NOMO-1 (cell line): ENCODE results near the gene SPACA5B.
"Not testable (repeated sequence)": the region's sequence is repeated elsewhere in the genome, so short reads cannot be mapped to it uniquely, and the experiment has no call there.

ENCODE experiments used
- DNase-seq, 2 experiments: peaks; one replicate each; lab custom pipeline; 2025; ENCODE audit not compliant: unreplicated experiment in 2 of 2; lab: John Stamatoyannopoulos, UW

The SPACA5B gene

DNA sequence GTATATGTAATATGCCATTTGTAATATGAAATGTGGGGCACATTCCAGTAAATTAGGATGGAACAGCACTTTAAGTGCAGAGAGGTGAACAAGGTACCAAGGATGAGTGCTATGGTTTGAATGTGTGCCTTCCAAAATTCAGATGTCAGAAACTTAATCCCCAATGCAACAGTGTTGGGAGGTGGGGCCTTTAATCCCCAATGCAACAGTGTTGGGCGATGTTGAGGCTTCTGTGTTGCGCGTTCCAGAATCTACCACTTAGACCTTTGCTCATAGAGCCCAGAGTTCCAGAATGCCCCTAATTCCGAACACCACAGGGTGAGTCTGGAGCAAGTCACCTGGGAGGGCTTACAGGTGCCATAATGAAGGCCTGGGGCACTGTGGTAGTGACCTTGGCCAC is at the start of gene SPACA5B:
Gene SPACA5B (plus strand): TSS at position 301 of the 400 bp plus-strand sequence. CDS start 62 bp downstream, at position 363.
- DNase-seq, result not testable (repeated sequence)

DNA sequence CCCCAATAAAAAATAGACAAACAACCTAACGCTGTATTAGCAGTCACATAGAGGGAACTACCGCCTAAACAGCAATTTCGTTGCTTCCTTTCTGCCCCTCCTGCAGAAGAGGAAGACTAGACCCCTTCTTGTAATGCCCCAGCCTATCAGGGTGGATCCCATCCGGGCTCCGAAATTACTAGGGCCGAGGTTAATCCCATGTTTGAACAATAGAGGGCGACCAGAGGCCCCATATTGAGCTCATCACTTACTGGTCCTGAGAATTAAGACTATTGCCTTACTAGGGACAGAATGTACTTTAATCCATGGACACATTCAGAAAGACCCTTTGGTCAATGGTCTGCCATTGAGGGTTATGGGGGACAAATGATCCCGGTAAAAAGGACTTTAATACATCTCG is 47.2 kb upstream of the SPACA5B start:
- DNase-seq, result peak; percentile 44 to 47

DNA sequence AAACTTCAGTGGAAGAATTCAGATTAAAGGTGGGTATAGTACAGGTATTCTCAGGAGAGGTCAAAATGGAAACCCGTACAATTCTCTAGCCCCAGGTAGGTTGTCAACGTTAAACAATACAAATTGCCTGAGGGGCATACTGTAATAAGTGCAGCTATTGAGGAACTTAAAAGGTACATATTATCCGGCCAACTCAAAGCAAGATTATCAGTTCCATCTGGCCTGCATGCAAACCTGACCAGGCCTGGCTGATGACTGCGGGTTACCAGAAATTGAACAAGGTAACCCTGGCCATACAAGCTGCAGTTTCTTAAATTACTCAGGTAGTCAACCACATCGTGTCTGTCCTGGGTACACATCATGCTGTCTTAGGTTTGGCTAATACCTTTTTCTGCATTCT is 46.7 kb upstream of the SPACA5B start:
- DNase-seq, result no peak

DNA sequence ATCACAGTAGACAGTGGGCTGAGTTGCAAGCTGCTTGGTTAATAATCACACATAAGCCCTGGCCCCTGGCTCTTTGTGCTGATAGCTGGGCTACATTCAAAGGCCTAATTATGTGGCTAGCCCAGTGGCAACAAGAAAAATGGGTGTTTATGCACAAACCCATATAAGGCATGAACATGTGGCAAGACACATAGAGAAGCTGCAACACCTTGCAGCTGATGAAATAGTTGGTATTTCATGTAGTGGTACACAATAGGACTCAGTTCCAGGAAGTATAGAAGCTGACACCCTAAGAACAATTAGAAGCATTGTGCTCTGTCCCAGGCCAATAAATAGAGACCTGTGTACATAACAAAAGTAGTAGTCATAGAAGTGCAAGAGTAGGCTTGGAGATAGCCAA is 44.3 kb upstream of the SPACA5B start:
- no peak for DNase-seq

DNA sequence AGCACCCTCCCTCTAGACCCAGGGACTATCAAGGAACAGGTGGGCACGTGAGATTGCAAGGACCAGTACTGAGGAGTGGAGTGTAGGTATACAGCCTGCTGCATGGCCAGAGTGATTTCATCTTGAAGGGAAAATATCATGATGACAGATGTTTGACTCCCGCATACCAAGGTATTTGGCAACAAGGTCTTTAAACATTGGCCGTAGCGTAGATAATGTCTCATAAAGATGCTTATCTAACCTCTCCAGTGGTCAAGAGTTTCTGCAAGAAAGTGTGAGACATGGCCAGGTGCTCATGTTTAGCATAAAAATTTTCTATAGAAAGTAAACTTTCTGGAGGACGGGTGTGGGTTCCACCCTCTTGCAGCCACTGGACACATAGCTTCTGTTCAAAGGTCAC is 40.3 kb upstream of the SPACA5B start:
- no peak for DNase-seq

DNA sequence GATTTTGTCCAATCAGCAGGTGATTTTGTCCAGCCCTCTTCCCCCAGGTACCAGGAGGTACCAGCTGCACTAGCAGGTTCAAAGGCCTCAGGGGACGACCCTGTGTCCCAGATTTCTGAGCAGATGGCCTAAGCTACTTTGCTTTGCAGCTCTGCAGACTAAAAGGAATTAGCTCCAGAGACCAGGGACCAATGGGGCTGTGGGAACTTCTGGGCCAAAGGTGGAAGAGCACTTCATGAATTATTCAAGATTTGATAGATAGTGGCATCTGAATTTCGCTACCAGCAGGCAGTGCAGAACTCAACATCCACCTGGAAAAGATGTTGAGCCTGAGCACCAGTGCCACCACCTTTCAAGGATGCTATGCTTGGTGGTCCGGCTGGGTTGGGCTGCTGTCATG is 37.9 kb upstream of the SPACA5B start:
- DNase-seq, result not testable (repeated sequence)

DNA sequence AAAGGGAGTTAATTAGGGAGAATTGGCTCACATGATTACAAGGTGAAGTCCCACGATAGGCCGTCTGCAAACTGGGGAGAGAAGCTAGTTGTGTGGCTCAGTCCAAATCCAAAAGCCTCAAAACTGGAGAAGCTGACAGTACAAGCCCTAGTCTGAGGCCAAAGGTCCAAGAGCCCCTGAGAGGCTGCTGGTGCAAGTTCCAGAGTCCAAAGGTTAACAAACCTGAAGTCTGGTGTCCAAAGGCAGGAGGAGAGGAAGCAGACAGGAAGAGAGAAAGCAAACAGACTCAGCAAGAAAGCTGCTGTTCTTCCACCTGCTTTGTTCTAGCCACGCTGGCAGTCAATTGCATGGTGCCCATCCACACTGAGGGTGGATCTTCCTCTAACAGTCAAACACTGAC is 29.0 kb upstream of the SPACA5B start:
- DNase-seq, result no peak

DNA sequence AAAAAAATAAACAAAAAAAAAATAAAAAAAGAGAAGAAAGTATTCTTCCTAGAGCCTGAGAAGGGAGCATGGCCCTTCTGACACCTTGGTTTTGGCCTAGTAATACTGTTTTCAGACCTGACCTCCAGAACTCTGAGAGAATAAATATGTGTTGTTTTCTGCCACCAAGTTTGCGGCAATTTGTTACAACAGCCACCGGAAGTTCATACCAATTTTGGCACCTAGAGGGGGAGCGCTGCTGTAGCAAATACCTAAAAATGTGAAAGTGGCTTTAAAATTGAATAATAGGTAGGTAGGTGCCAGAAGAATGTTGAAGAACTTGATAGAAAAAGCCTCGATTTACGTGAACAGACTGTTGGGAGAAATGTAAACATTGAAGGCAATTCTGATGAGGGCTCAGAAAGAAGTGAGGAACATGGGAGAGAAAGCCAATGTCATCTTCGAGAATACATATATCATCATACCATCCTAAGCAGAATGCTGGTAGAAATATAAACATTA is 27.5 kb upstream of the SPACA5B start:
- no peak for DNase-seq

DNA sequence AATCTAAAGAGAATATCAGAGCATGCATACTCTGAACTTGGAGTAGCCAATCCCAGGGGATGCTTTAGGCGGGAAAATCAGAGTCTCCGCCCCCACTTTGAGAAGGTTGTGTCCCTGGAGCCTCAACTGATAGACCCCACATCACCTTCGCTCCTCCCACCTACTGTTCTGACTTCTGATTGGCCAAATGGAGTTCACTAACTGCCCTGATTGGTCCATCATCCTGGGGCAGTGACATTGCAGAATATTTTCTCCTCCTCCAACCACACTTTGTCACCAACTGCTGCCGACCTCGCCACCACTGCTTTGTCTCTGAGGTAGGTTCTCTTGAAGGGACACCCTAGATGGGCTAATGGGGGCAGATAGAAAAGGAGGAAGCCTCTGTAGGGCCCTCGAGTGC is 22.7 kb upstream of the SPACA5B start:
- DNase-seq, result no peak

DNA sequence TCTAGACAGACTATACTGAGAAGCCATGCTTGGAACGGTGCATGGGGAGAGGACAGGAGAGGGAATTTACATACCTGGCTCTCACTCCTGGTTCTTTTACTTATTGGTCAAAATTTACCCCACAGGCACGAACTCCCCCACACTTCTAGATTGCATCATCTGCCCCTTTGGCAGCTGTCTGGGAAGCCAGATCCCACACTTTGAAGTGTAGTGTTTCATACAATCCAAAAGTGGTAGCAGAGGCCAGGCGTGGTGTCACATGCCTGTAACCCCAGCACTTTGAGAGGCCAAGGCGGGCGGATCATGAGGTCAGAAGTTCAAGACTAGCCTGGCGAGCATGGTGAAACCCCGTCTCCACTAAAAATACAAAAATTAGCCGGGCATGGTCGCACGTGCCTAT is 5.1 kb upstream of the SPACA5B start:
- not testable (repeated sequence) for DNase-seq

DNA sequence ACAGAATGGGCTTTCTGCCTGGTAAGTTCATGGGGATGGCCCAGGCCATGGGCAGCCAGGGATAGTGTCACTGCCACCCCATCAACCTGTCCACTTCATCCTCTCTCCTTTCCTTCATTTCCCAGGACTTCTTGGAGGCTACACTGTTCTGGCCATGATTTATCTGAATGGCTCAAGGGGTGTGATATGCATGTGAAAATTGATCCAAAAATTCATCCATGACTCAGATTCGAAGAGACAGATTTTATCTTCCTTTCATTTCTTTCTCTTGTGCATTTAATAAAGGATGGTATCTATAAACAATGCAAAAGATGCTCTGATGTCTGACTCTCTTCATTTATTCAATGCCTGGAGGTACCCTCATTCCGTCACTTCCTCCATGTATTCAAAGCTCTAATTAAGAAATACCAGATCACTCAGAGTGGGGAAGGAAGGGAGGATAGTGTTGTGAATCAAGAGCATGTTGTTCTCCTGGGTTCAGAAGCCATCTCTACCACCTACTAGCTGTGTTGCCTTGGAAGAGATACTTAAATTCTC is 1.9 kb downstream of the SPACA5B start:
- DNase-seq, result not testable (repeated sequence)

DNA sequence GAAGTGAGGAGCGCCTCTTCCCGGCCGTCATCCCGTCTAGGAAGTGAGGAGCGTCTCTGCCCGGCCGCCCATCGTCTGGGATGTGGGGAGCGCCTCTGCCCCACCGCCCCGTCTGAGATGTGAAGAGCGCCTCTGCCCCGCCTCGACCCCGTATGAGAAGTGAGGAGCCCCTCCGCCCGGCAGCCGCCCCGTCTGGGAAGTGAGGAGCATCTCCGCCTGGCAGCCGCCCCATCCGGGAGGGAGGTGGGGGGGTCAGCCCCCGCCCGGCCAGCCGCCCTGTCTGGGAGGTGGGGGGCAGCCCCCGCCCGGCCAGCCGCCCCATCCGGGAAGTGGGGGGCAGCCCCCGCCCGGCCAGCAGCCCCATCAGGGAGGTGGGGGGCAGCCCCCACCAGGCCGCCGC is 8.7 kb downstream of the SPACA5B start:
- not testable (repeated sequence) for DNase-seq

DNA sequence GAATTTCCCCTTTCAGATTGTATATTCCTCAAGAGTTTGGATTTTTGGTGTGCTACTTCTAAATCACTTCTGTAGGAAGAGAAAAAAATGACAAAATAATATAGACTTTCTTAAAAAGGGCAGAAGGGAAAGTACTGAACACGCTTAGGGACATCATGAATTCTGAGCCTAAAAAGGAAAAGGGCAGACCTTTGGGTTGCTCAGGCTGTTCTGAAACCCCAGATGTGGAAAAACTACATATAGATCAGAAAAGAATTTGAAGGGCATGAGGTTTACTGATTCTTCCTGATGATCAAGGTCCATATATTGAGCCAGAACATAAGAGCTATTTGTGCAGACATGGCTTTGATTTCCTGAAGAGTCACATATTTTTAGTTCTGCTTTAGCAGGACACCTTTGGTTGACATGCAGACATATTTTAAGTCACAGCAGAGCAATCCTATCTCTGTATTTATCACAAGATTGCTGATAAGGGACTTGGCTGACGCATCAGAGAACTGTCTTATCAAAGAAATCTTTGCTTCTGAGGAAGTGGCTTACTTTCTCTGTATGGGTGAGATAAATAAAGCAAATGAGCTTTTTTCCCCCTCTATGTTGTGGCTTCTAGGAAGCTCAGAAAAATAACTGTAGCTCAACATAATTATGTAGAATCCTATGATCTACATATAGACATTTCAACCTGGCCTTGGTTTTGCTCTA is 11.5 kb downstream of the SPACA5B start:
- DNase-seq, result not testable (repeated sequence)

DNA sequence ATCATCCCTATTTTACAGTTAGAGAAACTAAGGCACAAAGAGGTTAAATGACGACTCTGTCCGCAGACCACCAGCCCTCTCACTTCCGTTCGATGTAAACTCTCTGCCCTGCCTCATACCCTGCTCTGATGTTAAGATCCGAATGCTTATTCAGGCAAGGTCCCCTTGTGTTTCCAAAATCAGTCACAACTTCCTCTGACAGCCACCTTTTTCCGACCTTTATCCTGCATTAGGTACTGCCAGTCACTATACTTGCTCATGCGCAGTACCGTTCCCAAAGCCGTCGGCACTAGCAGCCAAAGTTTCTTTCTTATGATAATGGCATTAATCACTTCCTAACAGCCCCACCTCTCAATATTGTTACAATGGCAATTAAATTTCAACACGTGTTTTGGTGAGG is 12.3 kb downstream of the SPACA5B start:
- DNase-seq, result not testable (repeated sequence)

DNA sequence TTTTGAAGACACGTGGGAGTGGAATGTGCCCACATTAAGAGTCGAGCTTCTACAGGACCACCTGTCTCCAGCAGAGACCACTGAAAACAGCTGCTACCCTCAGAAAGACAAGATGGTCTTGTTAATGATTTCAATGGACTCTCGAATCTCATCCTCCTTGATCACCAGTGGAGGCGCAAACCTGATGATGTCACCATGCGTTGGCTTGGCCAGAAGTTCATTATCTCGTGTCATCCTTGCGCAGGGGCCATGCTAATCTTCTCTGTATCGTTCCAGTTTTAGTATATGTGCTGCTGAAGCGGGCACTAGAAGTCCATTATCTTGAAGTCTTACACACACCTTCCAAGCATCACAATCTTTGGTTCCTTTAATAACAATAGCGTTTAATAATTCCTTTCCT is 23.3 kb downstream of the SPACA5B start:
- no peak for DNase-seq

DNA sequence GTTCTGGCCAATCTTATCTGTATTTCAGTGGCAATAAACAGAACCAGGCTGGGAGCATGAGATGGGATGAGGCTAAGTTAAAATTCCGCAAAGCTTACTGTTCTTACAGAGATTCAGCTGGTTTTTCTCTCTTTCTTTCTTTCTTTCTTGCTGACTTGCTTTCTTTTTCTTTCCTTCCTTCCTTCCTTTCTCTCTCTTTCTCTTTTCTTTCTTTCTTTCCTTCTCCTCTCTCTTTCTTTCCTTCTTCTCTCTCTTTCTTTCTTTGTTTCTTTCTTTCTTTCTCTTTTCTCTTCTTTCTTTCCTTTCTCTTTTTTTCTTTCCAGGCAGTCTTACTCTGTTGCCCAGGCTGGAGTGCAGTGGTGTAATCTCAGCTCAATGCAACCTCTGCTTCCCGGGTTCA is 24.4 kb downstream of the SPACA5B start:
- DNase-seq, result no peak

DNA sequence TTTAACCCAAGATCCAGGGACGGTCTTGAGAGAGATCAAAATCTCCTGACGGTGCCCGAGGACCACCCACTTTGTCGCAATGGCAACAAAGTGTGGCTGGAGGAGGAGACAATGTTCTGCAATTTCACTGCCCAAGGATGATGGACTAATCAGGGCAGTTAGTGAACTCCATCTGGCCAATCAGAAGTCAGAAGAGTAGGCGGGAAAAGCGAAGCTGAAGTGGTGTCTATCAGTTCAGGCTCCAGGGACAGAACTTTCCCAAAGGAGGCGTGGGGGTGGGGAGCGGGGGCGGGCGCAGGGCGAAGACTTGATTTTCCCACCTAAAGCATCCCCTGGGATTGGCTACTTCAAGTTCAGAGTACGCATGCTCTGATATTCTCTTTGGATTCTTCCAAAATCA is 25.6 kb downstream of the SPACA5B start:
- DNase-seq, result no peak

DNA sequence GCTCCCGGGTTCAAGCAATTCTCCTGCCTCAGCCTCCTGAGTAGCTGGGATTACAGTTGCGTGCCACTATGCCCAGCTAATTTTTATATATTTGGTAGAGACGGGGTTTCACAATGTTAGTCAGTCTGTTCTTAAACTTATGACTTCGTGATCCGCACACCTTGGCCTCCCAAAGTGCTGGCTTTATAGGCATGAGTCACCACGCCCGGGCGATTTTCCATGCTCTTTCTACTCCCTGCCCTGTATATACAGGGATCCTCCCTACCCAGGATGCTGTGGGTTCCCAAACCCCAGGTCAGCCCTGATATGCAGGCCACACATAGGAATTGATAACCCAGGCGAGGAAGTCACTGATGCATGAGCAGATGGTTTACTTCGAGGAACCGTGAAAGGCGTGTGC is 34.8 kb downstream of the SPACA5B start:
- no peak for DNase-seq

DNA sequence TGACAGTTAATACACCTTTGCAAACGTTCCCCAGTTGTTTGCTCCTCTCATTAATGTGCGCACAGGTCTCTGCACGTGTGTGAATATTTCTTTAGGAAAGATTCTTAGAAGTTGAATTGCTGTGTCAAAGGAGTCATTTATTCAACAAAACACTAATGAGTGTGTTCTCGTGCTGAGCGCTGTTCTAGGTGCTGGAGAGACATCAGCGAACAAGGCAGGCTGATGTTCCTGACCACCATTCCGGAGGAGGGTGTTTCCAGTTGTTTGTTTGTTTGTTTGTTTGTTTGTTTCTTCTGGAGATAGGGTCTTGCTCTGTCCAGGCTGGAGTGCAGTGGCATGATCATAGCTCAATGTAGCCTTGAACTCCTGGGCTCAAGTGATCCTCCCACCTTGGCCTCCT is 35.9 kb downstream of the SPACA5B start:
- DNase-seq, result not testable (repeated sequence)

DNA sequence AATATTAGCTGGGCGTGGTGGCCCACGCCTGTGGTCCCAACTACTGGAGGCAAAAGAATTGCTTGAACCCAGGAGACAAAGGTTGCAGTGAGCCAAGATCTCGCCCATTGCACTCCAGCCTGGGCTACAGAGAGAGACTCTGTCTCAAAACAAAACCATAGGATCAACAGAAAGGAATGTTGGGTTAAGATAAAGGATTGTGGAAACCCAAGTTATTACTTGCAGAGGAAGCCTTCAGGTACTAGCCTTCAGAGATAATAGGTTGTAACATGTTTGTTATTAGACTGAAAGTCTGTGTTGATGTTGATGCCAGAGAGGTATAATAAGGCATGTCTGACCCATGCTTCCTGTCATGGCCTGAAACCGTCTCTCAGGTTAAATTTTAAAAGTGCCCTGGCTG is 49.3 kb downstream of the SPACA5B start:
- no peak for DNase-seq

DNA sequence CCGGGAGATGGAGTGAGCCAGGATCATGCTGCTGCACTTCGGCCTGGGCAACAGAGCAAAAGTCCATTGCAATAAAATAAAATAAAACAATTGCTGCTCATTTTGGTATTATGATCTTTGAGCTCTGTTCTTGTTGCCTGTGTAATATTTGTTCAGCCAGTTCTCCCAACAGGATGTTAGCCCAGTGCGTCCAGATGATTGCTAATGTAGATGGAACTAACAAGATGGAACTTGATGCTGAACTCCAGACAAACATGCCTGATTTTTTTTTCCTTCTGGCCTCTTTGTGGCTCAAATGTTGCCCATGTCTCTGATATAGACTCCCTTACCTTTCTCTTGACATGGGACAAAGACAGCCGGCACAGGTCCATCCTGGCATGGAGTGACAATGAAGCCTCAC is 50.4 kb downstream of the SPACA5B start:
- DNase-seq, result no peak

DNA sequence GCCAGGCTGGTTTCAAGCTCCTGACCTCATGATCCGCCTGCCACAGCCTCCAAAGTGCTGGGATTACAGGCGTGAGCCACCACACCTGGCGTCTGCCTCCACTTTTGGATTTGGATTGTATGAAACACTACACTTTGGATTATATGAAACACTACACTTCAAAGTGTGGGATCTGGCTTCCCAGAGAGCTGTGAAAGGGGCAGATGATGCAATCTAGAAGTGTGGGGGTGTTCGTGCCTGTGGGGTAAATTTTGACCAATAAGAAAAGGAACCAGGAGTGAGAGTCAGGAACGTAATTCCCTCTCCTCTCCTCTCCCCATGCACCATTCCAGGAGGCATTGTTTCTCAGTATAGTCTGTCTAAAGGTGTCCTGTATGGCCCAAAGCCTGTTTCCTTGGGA is 51.5 kb downstream of the SPACA5B start:
- not testable (repeated sequence) for DNase-seq
